GM21390 (cell line): Measurements from ENCODE around the gene CDH4.

Experiments
- ATAC-seq: cut with Tn5 transposase; IDR thresholded peaks from one replicate; pipeline ENCODE4 v1.9.1; 2021; ENCODE audit not compliant: unreplicated experiment

Gene CDH4

GRCh38 chr20:61513124-61514017, 261.3 kb downstream of the CDH4 start:
- ATAC-seq: no peak

- ATAC-seq: no peak
These were observed 261.9 kb downstream of the CDH4 start for GRCh38 chr20:61514018-61514365.

- no peak for ATAC-seq
These were observed 262.3 kb downstream of the CDH4 start for GRCh38 chr20:61514396-61514795.

DNA sequence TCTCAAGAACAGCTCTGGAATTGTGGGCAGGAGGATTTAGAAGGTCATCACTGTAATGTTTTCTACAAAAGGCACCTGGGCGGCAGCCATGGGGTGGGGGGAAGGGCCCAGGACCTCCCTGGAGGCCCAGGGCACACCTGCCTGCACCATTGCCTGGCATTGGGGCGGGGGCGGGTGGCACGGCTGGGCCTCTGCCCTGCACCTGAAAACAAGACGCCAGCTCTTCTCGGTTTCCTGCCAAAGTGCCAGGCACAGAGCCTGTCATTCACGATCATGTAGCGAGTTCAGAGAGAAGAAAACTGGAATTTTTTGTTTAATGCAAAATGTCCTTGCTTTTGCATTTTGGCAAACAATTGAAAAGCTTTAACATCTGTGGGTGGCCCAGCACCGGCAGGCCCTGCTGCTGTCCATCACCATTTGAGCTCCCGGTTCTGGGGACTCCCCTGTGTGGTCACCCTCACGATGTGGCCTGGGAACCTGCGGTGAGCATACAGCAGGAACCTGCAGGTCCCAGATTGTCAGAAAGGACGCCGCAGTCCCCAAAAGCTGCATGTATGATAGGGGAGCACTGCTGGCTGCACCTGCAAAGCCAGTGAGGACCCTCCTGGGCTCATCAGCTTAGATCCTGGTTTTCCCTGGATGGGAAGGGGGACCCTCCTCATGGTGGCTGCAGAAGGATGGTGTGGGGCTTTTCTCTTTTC, 262.9 kb downstream of the CDH4 start:
- ATAC-seq: no peak

GRCh38 chr20:61515922-61516321, 263.9 kb downstream of the CDH4 start:
- ATAC-seq: no peak

GRCh38 chr20:61516346-61517208, 264.5 kb downstream of the CDH4 start:
- no peak for ATAC-seq

GRCh38 chr20:61517419-61517818, 265.4 kb downstream of the CDH4 start:
- ATAC-seq: no peak

GRCh38 chr20:61518424-61518951, 266.4 kb downstream of the CDH4 start:
- no peak for ATAC-seq

- ATAC-seq: no peak
These were observed 267.4 kb downstream of the CDH4 start for GRCh38 chr20:61519488-61519887.

DNA sequence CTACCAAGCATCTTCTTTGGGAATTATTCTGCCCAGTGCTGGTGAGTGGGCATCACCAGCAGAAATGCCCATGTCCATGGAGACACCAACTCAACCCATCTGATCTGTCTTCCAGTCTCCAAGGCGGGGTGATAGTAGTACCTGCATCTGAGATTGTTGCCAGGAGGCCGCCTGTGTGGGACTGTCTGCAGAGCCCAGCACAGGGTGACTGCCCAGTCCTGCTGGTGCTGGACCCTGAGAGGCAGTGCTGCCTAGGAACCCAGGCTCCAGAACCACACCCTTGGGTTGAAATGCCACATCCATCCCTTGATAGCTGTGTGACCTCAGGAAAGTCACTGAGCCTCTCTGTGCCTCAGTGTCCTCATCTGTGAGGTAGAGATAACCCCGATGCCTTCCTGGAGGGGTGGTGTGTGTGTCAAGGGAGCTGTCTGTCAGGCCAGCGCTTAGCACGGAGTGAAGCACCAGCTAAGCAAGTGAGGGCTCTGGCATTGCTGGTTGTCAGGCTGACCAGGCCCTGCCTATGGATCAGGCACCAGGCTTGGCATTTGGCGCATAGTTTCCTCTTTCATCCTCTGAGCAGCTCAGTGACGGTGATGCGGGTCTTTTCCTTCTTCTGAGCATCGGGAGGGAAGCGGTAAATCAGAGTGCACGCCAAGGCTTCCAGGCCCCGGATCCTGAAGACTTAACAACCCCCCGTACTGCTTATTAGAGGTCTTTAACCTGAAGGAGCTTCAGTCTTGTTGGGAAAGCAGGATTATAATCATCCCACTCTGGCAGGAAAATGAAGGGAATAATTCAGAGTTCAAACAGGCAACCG, 268.2 kb downstream of the CDH4 start:
- no peak for ATAC-seq

- no peak for ATAC-seq
These were observed 268.9 kb downstream of the CDH4 start for GRCh38 chr20:61520893-61521460.

- ATAC-seq: no peak
These were observed 269.8 kb downstream of the CDH4 start for GRCh38 chr20:61521687-61522420.

- ATAC-seq: no peak
These were observed 270.5 kb downstream of the CDH4 start for GRCh38 chr20:61522498-61523090.

GRCh38 chr20:61523145-61523544, 271.1 kb downstream of the CDH4 start:
- ATAC-seq: no peak

DNA sequence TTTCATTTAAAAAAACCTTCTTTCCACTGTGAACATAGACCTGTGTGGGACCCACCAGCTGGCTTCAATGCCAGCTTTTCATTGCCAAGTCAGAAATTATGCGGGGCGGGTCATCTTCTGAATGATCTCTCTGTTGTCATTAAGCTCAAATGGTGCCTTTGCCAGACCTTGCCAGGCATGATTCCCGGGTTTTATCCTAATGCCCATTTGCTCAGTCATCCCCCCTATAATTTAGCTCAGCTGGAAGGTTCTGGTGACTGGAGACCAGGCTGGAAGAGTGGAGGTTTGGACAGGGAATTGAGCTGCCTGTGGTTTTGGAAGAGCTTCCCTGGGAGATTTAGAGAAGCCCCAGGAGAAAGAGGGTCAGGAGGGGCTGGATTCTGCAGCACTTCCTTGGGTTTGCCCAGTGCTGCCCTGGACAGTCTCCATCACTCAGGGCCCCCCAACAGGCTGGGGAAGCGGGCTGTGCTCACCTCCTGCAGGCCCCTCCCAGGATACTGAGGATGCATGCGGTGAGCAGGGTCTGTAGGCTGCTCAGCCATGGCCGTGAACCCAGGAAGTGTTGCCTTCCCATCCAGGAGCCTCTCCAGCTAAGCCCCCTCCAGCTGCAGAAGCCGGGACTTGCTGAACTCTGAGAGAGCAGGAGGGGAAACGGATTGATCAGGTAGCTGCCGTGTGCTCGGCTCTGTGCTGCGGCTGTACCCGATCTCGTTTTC, 273.0 kb downstream of the CDH4 start:
- ATAC-seq: no peak

- no peak for ATAC-seq
These were observed 273.8 kb downstream of the CDH4 start for GRCh38 chr20:61525781-61526431.

- ATAC-seq: no peak
These were observed 274.8 kb downstream of the CDH4 start for GRCh38 chr20:61526907-61527306.

- ATAC-seq: no peak
These were observed 275.6 kb downstream of the CDH4 start for GRCh38 chr20:61527626-61528025.
